Stimulated activated CD4-positive, alpha-beta T cell treated with anti-CD3 and anti-CD28 coated beads, Interleukin-12 subunit alpha, Interleukin-12 subunit beta, amount 100 ng/mL, for 48 hours (primary cell): ENCODE measurements around the gene SLC44A4.
"Not testable (repeated sequence)": the region's sequence is repeated elsewhere in the genome, so short reads cannot be mapped to it uniquely, and the experiment has no call there.

Source experiments
- DNase-seq, 3 donors: peaks; one replicate each; pipeline ENCODE4 v3.0.0-alpha.2; 2020; ENCODE audit warnings: low read depth in 2 of 3, low spot score in 1 of 3

Gene SLC44A4

DNA sequence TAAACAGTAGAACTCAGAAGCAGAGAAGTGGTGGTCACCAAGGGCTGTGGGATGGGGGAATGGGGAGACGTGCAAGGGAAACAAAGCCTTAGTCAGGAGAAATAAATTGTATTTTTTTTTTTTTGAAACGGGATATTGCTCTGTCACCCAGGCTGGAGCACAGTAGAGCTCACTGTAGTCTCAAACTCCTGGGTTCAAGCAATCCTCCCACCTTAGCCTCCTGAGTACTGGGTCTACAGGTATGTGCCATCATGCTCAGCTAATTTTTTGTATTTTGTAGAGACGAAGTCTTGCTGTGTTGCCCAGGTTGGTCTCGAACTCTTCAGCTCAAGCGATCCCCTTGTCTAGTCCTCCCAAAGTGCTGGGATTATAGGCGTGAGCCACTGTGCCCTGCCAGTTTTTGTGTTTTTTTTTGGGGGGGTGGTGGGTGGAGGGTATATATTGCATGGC lies 47.9 kb downstream of the SLC44A4 start:
- DNase-seq, result no peak

DNA sequence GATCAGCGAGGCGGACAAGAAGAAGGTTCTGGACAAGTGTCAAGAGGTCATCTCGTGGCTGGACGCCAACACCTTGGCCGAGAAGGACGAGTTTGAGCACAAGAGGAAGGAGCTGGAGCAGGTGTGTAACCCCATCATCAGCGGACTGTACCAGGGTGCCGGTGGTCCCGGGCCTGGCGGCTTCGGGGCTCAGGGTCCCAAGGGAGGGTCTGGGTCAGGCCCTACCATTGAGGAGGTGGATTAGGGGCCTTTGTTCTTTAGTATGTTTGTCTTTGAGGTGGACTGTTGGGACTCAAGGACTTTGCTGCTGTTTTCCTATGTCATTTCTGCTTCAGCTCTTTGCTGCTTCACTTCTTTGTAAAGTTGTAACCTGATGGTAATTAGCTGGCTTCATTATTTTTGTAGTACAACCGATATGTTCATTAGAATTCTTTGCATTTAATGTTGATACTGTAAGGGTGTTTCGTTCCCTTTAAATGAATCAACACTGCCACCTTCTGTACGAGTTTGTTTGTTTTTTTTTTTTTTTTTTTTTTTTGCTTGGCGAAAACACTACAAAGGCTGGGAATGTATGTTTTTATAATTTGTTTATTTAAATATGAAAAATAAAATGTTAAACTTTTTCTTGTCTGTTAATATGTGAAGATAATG lies 49.0 kb downstream of the SLC44A4 start:
- DNase-seq, result no peak

DNA sequence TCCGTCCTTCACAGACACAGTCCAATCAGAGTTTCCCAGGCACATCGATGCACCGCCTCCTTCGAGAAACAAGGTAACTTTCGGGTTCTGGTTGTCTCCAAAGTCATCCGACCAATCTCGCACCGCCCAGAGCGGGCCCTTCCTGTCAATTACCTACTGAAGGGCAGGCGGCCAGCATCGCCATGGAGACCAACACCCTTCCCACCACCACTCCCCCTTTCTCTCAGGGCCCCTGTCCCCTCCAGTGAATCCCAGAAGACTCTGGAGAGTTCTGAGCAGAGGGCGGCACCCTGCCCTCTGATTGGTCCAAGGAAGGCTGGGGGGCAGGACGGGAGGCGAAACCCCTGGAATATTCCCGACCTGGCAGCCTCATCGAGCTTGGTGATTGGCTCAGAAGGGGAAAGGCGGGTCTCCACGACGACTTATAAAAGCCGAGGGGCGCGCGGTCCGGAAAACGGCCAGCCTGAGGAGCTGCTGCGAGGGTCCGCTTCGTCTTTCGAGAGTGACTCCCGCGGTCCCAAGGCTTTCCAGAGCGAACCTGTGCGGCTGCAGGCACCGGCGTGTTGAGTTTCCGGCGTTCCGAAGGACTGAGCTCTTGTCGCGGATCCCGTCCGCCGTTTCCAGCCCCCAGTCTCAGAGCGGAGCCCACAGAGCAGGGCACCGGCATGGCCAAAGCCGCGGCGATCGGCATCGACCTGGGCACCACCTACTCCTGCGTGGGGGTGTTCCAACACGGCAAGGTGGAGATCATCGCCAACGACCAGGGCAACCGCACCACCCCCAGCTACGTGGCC lies 51.3 kb downstream of the SLC44A4 start, which contains the start of gene HSPA1B:
TSS of gene HSPA1B (plus strand) at position 453 of the 794 bp plus-strand sequence. CDS start at position 666, 213 bp downstream.
- peak; percentile 86 to 95 (median 91) for DNase-seq

DNA sequence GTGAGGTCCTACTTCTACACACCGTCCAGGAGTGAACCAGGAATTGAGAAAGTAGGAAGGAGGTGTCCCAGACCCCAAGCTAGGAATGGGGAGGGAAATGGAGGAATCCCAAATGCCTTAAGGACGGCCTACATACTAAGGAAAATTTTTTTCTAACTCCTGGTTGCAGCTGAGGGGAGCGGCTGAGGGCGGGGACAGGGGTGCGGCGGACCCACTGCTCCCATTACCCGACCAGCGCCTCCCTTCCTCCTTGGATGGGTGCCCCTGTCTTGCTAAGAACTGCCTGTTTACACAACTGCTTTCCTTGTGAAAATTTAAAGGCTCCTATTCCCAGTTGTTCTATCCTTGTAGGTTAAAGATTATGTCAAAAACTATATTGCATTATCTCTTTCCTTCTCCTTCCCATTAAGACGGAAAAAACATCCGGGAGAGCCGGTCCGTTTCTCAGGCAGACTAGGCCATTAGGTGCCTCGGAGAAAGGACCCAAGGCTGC lies 52.0 kb downstream of the SLC44A4 start:
- no peak for DNase-seq

DNA sequence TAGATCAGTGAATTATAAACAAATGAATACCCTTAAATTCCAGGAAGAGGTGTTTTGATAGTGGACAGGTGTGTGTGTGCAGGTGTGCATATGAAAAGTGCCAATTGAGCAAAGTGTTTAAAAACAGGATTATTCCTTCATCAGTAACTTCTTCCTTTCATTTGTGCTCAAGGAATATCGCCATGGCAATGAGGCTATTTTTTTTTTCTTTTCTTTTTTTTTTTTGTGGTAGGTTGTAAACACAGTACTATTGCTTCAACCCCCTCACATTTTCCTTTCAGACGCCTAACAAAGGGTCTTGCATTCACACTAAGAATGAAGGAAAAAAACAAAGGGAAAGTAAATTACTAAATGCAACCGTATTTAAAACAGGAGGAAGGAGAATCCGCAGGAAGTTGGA lies 53.2 kb downstream of the SLC44A4 start:
- no peak for DNase-seq

DNA sequence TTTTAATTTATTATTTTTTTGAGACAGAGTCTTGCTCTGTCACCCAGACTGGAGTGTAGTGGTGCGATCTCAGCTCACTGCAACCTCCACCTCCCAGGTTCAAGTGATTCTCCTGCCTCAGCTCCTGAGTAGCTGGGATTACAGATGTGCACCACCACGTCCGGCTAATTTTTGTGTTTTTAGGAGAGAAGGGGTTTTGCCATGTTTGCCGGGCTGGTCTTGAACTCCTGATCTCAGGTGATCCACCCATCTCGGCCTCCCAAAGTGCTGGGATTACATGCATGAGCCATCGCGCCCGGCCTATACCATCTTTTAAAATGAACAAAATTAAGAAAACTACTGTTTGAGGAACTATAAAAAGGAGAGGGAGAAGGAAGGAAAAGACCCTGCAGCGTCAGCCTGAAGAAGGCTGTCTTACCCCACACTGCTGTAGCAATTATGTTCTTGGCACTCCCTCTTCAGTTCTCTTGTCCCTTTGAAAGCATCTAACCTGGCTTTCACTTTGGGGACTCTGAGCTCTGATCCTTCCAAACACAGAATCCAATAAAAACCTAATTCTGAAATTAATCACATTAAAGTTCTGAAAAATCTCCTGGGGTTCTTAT lies 55.1 kb downstream of the SLC44A4 start:
- not testable (repeated sequence) for DNase-seq

DNA sequence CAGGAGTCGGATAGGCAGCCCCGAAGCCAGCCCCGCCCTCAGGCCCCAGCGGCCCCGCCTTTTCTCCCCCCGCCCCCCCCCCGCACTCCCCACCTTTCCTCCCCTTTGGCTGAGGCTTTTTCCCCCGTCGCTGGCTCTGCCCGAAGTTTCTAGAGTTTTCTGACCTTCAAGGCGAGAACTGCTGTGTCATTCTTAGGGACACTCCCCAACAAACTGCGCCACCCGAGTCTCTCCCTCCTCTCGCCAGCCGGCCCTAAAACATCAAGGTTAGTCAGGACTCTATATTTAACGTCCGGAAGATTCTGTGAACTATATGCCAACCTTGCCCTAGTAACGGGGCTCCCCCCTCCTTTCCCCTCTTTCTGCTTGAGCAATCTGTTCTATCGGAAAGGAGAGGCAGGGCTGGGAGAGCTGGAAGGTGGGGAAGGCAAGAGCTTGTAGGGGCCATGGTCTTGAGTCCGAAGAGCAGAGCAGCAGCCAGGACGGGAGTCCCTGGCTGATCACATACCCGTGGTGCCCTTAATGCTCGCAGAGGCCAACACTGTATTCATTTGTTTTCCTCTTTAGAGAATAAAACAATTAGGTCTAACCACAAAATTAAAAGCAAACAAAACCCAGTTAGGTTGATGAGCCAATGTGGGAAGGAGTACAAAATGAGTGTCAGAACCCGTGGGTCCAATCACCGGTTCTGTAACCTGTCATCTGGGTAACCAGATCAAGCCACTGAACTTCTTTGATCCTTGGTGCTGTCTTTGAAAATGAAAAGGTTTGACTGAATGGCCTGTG lies 56.6 kb downstream of the SLC44A4 start:
- DNase-seq, result peak in 1 of 3 donors; percentile 49

DNA sequence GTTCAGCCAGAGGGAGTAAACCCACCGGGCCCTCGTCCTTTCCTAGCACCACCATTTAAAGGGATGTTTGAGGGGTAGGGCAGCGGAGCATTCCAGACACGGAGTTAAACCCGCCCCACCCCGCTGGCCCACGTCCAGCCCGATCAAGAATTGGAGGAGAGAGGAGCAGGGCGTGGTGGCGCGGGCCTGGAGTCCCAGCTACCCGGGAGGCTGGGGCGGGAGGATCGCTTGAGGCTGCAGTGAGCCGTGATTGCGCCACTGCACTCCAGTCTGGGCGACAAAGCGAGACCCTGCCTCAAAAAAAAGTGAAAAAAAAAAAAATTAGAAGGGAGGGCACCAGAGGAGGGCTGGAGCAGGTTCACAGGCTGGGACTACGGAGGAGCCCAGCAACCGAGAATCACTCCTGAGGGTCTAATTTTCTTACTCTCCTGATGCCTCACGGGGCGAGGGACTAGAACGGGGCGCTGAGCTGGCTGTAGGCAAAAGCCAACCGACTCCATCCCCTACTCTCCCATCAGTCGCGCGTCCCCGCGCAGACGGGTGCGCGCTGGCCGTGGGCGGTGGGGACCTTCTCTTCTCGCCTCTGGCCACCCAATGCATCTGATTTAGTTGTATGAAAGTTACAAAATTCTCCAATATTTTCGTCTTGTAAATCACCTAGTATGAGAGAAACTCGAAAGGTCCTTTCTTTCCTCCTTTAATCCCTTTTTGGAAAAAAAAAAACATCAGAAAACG lies 57.3 kb downstream of the SLC44A4 start:
- peak; percentile 57 to 72 (median 70) for DNase-seq

DNA sequence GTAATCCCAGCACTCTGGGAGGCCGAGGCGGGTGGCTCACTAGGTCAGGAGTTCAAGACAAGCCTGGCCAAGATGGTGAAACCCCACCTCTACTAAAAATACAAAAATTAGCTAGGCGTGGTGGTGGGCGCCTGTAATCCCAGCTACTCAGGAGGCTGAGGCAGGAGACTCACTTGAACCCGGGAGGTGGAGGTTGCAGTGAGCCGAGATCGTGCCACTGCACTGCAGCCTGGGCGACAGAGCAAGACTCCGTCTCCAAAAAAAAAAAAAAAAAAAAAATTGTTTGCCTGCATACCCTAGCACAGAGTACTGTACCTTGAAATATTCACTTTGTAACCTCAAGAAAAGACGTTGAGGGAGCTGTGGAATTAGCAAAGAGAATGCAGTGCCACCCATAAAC lies 58.4 kb downstream of the SLC44A4 start:
- not testable (repeated sequence) for DNase-seq

DNA sequence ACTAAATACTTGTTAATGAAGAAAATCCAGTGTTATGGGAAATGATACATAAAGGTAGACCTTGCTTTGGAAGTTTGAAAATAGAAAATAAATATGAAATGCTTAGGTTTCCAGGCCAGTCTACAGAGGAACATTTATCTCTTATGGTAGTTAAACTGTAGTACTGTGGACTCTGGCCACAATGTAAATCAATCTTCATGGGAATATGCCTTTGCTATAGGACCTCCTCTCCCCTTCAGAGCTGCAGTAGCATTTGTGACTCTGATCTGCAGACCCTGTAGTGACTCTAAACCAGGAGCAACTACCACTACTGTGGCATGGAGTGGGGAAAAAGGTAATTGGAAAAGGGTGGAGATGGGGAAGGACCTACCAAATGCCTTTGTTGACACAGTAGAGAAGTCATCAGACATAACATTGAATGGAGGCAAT lies 58.9 kb downstream of the SLC44A4 start:
- DNase-seq, result no peak

DNA sequence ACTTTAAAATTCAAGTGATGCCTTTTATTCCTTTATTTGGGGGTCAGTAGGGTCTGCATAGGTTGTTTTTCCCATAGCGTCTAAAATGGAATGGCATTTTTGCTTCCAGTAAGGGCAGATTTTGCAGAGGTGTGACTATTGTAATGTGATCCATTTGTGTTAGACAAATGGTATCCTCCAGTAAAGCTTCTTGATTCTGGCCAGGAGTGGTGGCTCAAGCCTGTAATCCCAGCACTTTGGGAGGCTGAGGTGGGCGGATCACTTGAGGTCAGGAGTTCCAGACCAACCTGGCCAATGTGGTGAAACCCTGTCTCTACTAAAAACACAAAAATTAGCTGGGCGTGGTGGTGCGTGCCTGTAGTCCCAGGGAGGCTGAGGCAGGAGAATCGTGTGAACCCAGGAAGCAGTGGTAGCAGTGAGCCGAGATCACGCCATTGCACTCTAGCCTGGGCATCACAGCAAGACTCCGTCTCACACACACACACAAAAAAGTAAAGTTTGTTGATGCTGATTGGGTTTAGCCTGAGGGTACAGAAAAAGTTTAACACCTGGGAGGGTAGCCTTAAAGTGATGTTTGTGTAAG lies 60.8 kb downstream of the SLC44A4 start:
- not testable (repeated sequence) for DNase-seq

DNA sequence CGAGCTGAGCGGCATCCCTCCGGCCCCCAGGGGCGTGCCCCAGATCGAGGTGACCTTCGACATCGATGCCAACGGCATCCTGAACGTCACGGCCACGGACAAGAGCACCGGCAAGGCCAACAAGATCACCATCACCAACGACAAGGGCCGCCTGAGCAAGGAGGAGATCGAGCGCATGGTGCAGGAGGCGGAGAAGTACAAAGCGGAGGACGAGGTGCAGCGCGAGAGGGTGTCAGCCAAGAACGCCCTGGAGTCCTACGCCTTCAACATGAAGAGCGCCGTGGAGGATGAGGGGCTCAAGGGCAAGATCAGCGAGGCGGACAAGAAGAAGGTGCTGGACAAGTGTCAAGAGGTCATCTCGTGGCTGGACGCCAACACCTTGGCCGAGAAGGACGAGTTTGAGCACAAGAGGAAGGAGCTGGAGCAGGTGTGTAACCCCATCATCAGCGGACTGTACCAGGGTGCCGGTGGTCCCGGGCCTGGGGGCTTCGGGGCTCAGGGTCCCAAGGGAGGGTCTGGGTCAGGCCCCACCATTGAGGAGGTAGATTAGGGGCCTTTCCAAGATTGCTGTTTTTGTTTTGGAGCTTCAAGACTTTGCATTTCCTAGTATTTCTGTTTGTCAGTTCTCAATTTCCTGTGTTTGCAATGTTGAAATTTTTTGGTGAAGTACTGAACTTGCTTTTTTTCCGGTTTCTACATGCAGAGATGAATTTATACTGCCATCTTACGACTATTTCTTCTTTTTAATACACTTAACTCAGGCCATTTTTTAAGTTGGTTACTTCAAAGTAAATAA lies 61.5 kb downstream of the SLC44A4 start:
- not testable (repeated sequence) for DNase-seq

DNA sequence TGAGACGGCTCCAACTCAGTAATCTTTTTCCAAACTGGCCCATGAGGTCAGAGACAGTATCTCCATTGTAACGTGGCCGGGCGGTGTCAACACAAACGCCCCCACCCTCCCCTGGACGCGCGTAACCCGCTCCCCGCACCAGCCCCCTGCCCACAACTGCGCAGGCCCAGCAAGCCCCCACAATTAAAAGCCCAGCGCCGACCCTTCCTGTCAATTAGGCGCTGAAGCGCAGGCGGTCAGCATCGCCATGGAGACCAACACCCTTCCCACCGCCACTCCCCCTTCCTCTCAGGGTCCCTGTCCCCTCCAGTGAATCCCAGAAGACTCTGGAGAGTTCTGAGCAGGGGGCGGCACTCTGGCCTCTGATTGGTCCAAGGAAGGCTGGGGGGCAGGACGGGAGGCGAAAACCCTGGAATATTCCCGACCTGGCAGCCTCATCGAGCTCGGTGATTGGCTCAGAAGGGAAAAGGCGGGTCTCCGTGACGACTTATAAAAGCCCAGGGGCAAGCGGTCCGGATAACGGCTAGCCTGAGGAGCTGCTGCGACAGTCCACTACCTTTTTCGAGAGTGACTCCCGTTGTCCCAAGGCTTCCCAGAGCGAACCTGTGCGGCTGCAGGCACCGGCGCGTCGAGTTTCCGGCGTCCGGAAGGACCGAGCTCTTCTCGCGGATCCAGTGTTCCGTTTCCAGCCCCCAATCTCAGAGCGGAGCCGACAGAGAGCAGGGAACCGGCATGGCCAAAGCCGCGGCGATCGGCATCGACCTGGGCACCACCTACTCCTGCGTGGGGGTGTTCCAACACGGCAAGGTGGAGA lies 63.6 kb downstream of the SLC44A4 start, which contains the start of the genes HSPA1A and HSPA1L:
TSS of gene HSPA1A (plus strand) at position 519 of the 814 bp plus-strand sequence. CDS start at position 733, 214 bp downstream.
TSS of gene HSPA1L (minus strand) at position 259 of the 814 bp plus-strand sequence. CDS start 3,311 bp downstream, outside the sequence.
- DNase-seq, result peak in 2 of 3 donors; percentile 50 to 53

DNA sequence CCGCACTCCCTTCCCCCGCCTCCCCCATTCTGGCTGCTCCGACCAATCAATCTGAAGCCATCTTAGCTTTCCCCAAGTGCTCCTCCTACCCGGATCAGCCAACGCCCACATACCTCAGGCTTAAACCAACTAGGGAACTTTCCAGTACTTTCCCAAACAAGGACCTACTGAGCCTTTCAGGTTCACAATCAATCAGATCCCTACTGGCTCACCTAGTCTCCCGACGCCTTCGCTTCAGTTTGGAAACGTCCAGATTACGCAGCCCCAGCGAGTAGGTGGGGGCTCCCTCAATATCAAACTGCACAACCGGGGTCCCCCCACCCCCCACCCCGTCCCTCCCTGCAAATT lies 64.1 kb downstream of the SLC44A4 start:
- peak in 2 of 3 donors; percentile 60 to 68 for DNase-seq

DNA sequence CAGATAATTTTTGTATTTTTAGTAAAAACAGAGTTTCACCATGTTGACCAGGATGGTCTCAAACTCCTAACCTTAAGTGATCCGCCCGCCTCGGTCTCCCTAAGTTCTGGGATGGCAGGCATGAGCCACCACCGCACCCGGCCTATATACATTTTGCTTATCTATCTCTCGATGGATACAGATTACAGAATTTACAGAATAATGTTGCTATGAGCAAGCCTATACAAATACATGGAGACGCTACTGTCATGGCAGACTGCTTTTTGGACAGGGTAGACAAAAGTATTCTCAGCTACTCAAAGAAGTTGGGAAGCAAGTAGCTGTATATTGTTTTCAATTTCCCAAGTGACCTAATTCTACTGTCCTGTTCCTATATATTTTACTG lies 65.3 kb downstream of the SLC44A4 start:
- no peak for DNase-seq
